PC-3 (cell line): ENCODE results near the gene DNHD1.

Source experiments
- CTCF ChIP-seq: fragments of 300-600 bp; sonication (generic); conservative IDR thresholded peaks from 2 replicates; pipeline ENCODE4 v1.5.1; 2017; ENCODE audit warnings: antibody characterized with exemption, low read depth, mild to moderate bottlenecking, low read length
- EZH2phosphoT487 ChIP-seq: fragments of 300-600 bp; sonication (generic); IDR thresholded peaks from 2 replicates; pipeline ENCODE4 v1.6.1; 2018; ENCODE audit warnings: mild to moderate bottlenecking, antibody characterized with exemption, low read length, borderline replicate concordance

DNA sequence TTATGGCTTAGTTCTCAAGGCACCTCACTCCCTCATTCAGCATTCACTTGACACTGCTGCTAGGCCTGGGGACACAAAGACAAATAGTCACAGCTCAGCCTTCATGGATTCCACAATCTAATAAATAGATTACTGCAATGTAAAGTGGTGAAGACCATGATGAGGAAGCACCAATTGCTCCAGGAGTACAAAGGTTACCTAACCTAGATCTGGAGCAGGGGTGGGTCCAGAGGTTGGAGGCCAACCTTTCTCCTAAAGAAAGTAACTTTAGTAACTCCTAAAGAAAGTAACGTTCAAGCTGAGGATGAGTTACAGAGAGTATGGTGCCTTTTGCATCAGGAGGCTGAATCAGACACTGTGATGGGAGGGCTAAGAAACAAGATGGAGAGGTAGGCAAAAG, 27.5 kb upstream of the DNHD1 start:
- TF ChIP-seq CTCF = no peak
- TF ChIP-seq EZH2phosphoT487 = no peak
